A549 (cell line): ENCODE measurements around the gene FIZ1. TPM values are rescaled to one million over a fixed set of nuclear protein-coding genes. Genes with fewer than 3 reads are reported as not detected.

Experiments
- ATAC-seq, 2 experiments: fragments of 200-7000 bp in 1 of 2; fragments of >200 bp in 1 of 2; cut with Nextera tagmentation in 1 of 2; cut with Tn5 transposase in 1 of 2; 3 replicates each; pipeline versions ENCODE4 v1.8.0 to v1.9.1; 2018 to 2020; ENCODE audit warnings: mild to moderate bottlenecking in 1 of 2, moderate library complexity in 1 of 2
- CTCF ChIA-PET: fragments of 300-600 bp; sonication (Branson Sonifier 250); formaldehyde crosslinking; extraction: SDS; loops from one replicate; lab custom pipeline; 2021; ENCODE audit warnings: antibody characterized with exemption, inconsistent platforms; lab: Yijun Ruan, JAX
- POLR2A ChIA-PET: fragments of 350-600 bp; formaldehyde crosslinking; extraction: SDS; loops from one replicate; lab custom pipeline; 2021; ENCODE audit warnings: antibody characterized with exemption, inconsistent platforms; lab: Yijun Ruan, JAX
- DNase-seq, 2 experiments: peaks; one replicate each; pipeline versions ENCODE4 v3.0.0 to v3.0.0-alpha.2; 2011 to 2016; ENCODE audit warnings: low read depth in 1 of 2, low spot score in 1 of 2
- FAIRE-seq: peaks from 2 replicates; lab custom pipeline; 2011; peaks lifted over from hg19 to GRCh38; lab: Jason Lieb, UNC
- H3K27ac ChIP-seq, 2 experiments: fragments of >200 bp; sonication (Bioruptor Twin); formaldehyde crosslinking; 3 replicates each; pipeline ENCODE4 v1.5.1; 2016 to 2017
- H3K4me1 ChIP-seq: fragments of >200 bp; sonication (Bioruptor Twin); formaldehyde crosslinking; 3 replicates; pipeline ENCODE4 v1.6.1; 2016
- H3K4me2 ChIP-seq: fragments of >200 bp; sonication (Bioruptor Twin); formaldehyde crosslinking; 3 replicates; pipeline ENCODE4 v1.6.1; 2016
- H3K4me3 ChIP-seq: fragments of >200 bp; sonication (Bioruptor Twin); formaldehyde crosslinking; 3 replicates; pipeline ENCODE4 v1.5.1; 2016
- H3K9me3 ChIP-seq: fragments of >200 bp; sonication (Bioruptor Twin); formaldehyde crosslinking; 3 replicates; pipeline ENCODE4 v1.6.1; 2016
- CBX8 ChIP-seq: fragments of 200-600 bp; sonication (generic); IDR thresholded peaks from 2 replicates; pipeline ENCODE4 v1.6.1; 2016
- EP300 ChIP-seq, 2 experiments: fragments of >200 bp; sonication (Bioruptor Twin); formaldehyde crosslinking; IDR thresholded peaks; 2 replicates in 1 of 2; 3 replicates in 1 of 2; pipeline ENCODE4 v1.6.1; 2016 to 2017
- FOSL2 ChIP-seq, 2 experiments: fragments of 450-650 bp in 1 of 2; fragments of >200 bp in 1 of 2; sonication (Bioruptor Twin) in 1 of 2; formaldehyde crosslinking; IDR thresholded peaks; 2 replicates each; pipeline versions ENCODE4 v1.5.0 to v1.6.1; 2016 to 2020; ENCODE audit warnings: mild to moderate bottlenecking in 1 of 2, moderate library complexity in 1 of 2
- FOXS1 ChIP-seq: fragments of 250-450 bp; sonication (Bioruptor Pico); IDR thresholded peaks from 2 replicates; pipeline ENCODE4 v1.5.0; 2020; ENCODE audit warnings: mild to moderate bottlenecking, moderate library complexity
- GATA3 ChIP-seq: IDR thresholded peaks from 2 replicates; pipeline ENCODE4 v1.6.1; 2012; ENCODE audit warnings: borderline replicate concordance
- HDAC2 ChIP-seq: fragments of 200-600 bp; sonication (generic); IDR thresholded peaks from 2 replicates; pipeline ENCODE4 v1.6.1; 2016
- HOXA7 ChIP-seq: fragments of 250-450 bp; sonication (Bioruptor Pico); IDR thresholded peaks from 2 replicates; pipeline ENCODE4 v1.5.0; 2020; ENCODE audit warnings: mild to moderate bottlenecking, moderate library complexity
- JUN ChIP-seq, 2 experiments: fragments of >200 bp; sonication (Bioruptor Twin); formaldehyde crosslinking; IDR thresholded peaks; 2 replicates in 1 of 2; 3 replicates in 1 of 2; pipeline ENCODE4 v1.6.1; 2016 to 2017
- KDM1A ChIP-seq: fragments of 200-600 bp; sonication (generic); IDR thresholded peaks from 2 replicates; pipeline ENCODE4 v1.6.1; 2016; ENCODE audit warnings: low read depth, mild to moderate bottlenecking
- MAFK ChIP-seq: fragments of 450-650 bp; IDR thresholded peaks from 2 replicates; pipeline ENCODE4 v1.6.1; 2014; ENCODE audit not compliant: partially characterized antibody
- MAZ ChIP-seq: fragments of 150-350 bp; IDR thresholded peaks from 2 replicates; pipeline ENCODE4 v1.6.1; 2014; ENCODE audit warnings: antibody characterized with exemption, low read depth, low read length, borderline replicate concordance
- PHF8 ChIP-seq: fragments of 200-600 bp; sonication (generic); IDR thresholded peaks from 2 replicates; pipeline ENCODE4 v1.6.1; 2016; ENCODE audit warnings: low read depth, mild to moderate bottlenecking, antibody characterized with exemption, moderate library complexity, borderline replicate concordance
- POLR2A ChIP-seq: IDR thresholded peaks from 2 replicates; pipeline ENCODE4 v1.6.1; 2012; ENCODE audit warnings: mild to moderate bottlenecking, low read length
- RFX5 ChIP-seq: fragments of 450-650 bp; IDR thresholded peaks from 2 replicates; pipeline ENCODE4 v1.7.1; 2014; ENCODE audit warnings: antibody characterized with exemption, mild to moderate bottlenecking, moderate library complexity
- RNF2 ChIP-seq: fragments of 200-600 bp; sonication (generic); IDR thresholded peaks from 2 replicates; pipeline ENCODE4 v1.6.1; 2016; ENCODE audit warnings: low read depth, mild to moderate bottlenecking, antibody characterized with exemption, moderate library complexity, borderline replicate concordance
- SMC3 ChIP-seq: fragments of >200 bp; sonication (Bioruptor Twin); formaldehyde crosslinking; IDR thresholded peaks from 3 replicates; pipeline ENCODE4 v1.6.1; 2018; ENCODE audit warnings: inconsistent platforms
- TFCP2L1 ChIP-seq: fragments of 250-450 bp; sonication (Bioruptor Pico); IDR thresholded peaks from 2 replicates; pipeline ENCODE4 v1.5.0; 2021; ENCODE audit warnings: mild to moderate bottlenecking
- TP53 ChIP-seq: fragments of 250-450 bp; sonication (Bioruptor Pico); IDR thresholded peaks from 2 replicates; pipeline ENCODE4 v1.5.0; 2021; ENCODE audit warnings: mild to moderate bottlenecking, moderate library complexity
- ZC3H11A ChIP-seq: fragments of 450-650 bp; IDR thresholded peaks from 2 replicates; pipeline ENCODE4 v1.6.1; 2014; ENCODE audit warnings: antibody characterized with exemption, mild to moderate bottlenecking
- ZFP36 ChIP-seq: fragments of 450-650 bp; IDR thresholded peaks from 2 replicates; pipeline ENCODE4 v1.6.1; 2014; ENCODE audit warnings: borderline replicate concordance; ENCODE audit not compliant: partially characterized antibody
- ZNF302 ChIP-seq: fragments of 250-450 bp; sonication (Bioruptor Pico); IDR thresholded peaks from 2 replicates; pipeline ENCODE4 v1.9.0; 2021; ENCODE audit warnings: inconsistent platforms, mild to moderate bottlenecking, moderate library complexity
- ZSCAN20 ChIP-seq: fragments of 250-450 bp; sonication (Bioruptor Pico); IDR thresholded peaks from 2 replicates; pipeline ENCODE4 v1.8.0; 2022; ENCODE audit warnings: mild to moderate bottlenecking, moderate library complexity
- WGBS: methylation state at CpG from one replicate; pipeline ENCODE4 v1.1.6; 2017; ENCODE audit errors: missing lambda C conversion rate; 5-methylcytosine and 5-hydroxymethylcytosine counted together
- polyA plus RNA-seq, 4 experiments: library from polyadenylated mRNA; depleted of rRNA in 3 of 4; stranded (reverse); fragments of >200 nt; fragmentation: RNase III in 1 of 4; extraction: RNeasy Plus Mini Kit Qiagen cat#74134 plus additional on column Dnase treatment in 1 of 4; gene quantifications; 2 replicates in 3 of 4; 3 replicates in 1 of 4; pipeline ENCODE4 v1.2.3, GENCODE V29; 2011 to 2017
- TF ChIP-seq, protein P1 (sequence below): fragments of >200 bp; sonication (Bioruptor Twin); formaldehyde crosslinking; IDR thresholded peaks from 3 replicates; pipeline ENCODE4 v1.5.1; 2016
- TF ChIP-seq, protein P2 (sequence below): IDR thresholded peaks from 2 replicates; pipeline ENCODE4 v1.6.1; 2012; ENCODE audit warnings: low read depth, borderline replicate concordance
- TF ChIP-seq, protein P3 (sequence below): IDR thresholded peaks from 2 replicates; pipeline ENCODE4 v1.6.1; 2012
- TF ChIP-seq, protein P4 (sequence below): fragments of 150-350 bp; IDR thresholded peaks from 2 replicates; pipeline ENCODE4 v1.6.1; 2014; ENCODE audit warnings: low read depth, mild to moderate bottlenecking, low read length

FIZ1 gene
- polyA plus RNA-seq, 2 of the 4 experiments (the other 2 are of a cell fraction) = 10.3 to 16.9 TPM

DNA sequence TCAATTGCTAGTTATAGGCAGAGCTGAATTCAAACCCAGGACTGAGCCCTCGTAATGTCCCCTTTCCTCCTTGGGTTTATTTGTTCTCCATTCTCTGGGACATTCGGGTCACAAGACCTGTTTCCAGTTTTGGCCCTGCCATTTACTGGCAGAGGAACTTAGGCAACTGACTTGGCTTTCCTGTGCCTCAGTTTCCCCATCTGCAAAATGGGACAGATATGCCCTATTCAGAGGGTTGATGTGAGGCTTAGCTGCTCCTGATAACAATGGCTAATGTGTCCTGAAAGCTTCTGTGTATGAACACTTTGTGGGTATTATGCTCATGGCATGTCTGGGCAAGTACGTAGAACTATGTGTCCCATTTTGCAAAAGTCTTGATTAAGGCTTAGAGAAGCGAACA, 1.8 kb upstream of the FIZ1 start:
- FAIRE-seq = no peak
- ATAC-seq = no peak
- H3K9me3 ChIP-seq = no peaks in the 10 kb centered on the region
- H3K4me1 ChIP-seq = peaks cover 20% of the 10 kb centered on the region
- ChIA-PET POLR2A (interaction anchor here (1.5 to 2.7 kb wide), 2 partner anchors 53 to 97 kb away, joined by 7 to 44 read pairs; no protein-coding TSS in a partner anchor), CTCF (interaction anchor here (1.1 to 16.7 kb wide), 4 partner anchors 17 to 134 kb away, joined by 3 to 348 read pairs (median 6); no protein-coding TSS in a partner anchor)
- 84% methylated on average over 4 of the region's 4 CpGs for WGBS
- H3K27ac ChIP-seq = peak overlapping the region; percentile 95 to 96
- H3K4me2 ChIP-seq = peak overlapping the region; percentile 81
- no peak for DNase-seq
- H3K4me3 ChIP-seq = peak overlapping the region; percentile 69
- TF ChIP-seq ZNF302 (CRISPR knock-in tag) = no peak
- no peak for TF ChIP-seq FOSL2 (IDR thresholded peaks at IDR 0.05)
- TF ChIP-seq FOSL2 (CRISPR knock-in tag; IDR thresholded peaks at IDR 0.05) = no peak
- peak; percentile 76; the same call in 1 of the 2 replicates for TF ChIP-seq KDM1A
- TF ChIP-seq, protein P1, sequence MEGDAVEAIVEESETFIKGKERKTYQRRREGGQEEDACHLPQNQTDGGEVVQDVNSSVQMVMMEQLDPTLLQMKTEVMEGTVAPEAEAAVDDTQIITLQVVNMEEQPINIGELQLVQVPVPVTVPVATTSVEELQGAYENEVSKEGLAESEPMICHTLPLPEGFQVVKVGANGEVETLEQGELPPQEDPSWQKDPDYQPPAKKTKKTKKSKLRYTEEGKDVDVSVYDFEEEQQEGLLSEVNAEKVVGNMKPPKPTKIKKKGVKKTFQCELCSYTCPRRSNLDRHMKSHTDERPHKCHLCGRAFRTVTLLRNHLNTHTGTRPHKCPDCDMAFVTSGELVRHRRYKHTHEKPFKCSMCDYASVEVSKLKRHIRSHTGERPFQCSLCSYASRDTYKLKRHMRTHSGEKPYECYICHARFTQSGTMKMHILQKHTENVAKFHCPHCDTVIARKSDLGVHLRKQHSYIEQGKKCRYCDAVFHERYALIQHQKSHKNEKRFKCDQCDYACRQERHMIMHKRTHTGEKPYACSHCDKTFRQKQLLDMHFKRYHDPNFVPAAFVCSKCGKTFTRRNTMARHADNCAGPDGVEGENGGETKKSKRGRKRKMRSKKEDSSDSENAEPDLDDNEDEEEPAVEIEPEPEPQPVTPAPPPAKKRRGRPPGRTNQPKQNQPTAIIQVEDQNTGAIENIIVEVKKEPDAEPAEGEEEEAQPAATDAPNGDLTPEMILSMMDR = no peak
- TF ChIP-seq ZC3H11A = no peak
- TF ChIP-seq HOXA7 (CRISPR knock-in tag) = no peak
- TF ChIP-seq HDAC2 = 0 out of 2 replicates have a peak, but pooled peaks have one; percentile 69
- no peak for TF ChIP-seq JUN (IDR thresholded peaks at IDR 0.05)
- no peak for TF ChIP-seq SMC3

DNA sequence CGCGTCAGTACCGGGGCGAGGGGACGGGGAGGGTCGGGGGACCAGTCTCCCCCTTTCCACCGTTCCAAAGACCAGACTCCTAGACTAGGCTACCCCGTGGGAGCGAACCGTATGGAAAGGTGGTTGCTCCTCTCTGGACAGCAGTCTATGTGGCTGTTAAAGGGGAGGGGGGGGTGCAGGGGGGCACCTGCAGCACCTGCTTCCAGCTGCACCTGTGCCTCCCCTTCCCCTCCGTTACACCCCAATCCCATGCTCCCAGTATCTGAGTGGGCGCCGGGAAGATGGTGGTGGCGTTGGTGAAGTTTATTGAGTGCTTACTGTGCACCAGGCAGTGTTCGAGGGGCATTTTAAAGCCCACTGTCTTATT, 1.3 kb upstream of the FIZ1 start:
- no peak for FAIRE-seq
- TF ChIP-seq POLR2A (peak; percentile 20; the same call in 1 of the 2 replicates), CBX8 (no peak), PHF8 (no peak; the same call in 1 of the 2 replicates), FOXS1 (no peak), GATA3 (no peak), TFCP2L1 (no peak)
- TF ChIP-seq, protein P2, sequence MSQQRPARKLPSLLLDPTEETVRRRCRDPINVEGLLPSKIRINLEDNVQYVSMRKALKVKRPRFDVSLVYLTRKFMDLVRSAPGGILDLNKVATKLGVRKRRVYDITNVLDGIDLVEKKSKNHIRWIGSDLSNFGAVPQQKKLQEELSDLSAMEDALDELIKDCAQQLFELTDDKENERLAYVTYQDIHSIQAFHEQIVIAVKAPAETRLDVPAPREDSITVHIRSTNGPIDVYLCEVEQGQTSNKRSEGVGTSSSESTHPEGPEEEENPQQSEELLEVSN = no peak
- TF ChIP-seq, all 56 proteins: peak for 1
- POLR2A ChIA-PET = interaction anchor here (0.6 to 2.7 kb wide), 7 partner anchors 13 to 537 kb away, joined by 3 to 44 read pairs (median 13); partner anchors contain the start of gene ZNF628
- Histone ChIP-seq H3K4me3 (peak overlapping the region; percentile 69), H3K4me2 (peak overlapping the region; percentile 81), H3K4me1 (peaks cover 20% of the 10 kb centered on the region), H3K9me3 (no peaks in the 10 kb centered on the region), H3K27ac (peak overlapping the region; percentile 95 to 96)
- 19% methylated on average over 5 of the region's 15 CpGs for WGBS
- CTCF ChIA-PET = interaction anchor here (1.5 to 16.7 kb wide), 3 partner anchors 17 to 90 kb away, joined by 3 to 348 read pairs (median 8); no protein-coding TSS in a partner anchor
- ATAC-seq (no peak; a peak in 1 of 6 replicates), DNase-seq (peak in 1 of 2 experiments; percentile 57)

DNA sequence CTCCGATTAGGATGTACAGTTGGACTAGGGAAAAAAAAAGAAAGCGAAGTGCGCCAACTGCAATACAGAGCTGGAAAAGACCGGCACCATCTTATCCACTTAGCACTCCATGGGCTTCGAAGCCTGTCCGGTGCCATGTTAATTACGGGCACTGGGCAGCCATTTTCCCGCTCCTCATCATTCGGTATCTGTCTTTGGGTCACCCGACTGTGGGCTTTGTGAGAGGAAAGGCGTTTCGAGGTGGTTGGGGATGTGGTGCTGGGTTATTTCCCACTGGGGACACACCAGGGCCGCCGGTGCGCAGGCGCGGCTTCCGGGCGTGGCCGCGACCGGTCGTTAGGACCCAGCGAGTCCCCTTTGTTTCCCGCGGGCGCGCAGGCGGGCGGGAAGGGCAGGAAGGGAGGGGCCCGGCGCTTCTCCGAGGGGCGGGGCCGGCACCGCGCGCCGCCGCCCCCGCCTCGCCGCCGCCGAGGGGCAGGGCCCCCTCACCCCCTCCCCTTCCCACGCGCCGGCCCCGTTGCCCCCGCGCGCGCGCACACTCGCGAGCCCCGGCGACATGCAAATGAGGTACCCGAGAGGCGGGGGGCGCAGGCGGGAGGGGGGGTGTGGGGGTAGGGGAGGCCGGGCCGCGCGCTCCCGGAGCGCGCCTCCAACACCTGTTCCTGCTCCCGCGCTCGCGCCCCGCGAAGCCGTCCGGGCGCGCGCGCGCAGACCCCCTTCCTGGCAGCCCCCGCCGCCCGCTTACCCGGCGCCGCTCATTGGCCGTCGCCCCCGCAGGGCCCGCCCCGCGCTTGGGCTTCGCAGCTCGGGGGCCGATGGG, 735 bp upstream of the FIZ1 start, which contains the start of gene ZNF524:
Gene ZNF524 (plus strand): TSS at position 447 of the 820 bp plus-strand sequence. CDS start 1,825 bp downstream, outside the sequence.
- WGBS = 1% methylated on average over 45 of the region's 97 CpGs
- DNase-seq = peak; percentile 87 to 94
- Histone ChIP-seq H3K4me2 (peak within 1 kb of the TSS; percentile 81), H3K4me1 (peaks cover 20% of the 10 kb centered on the region), H3K4me3 (peak within 1 kb of the TSS; percentile 69), H3K9me3 (no peaks in the 10 kb centered on the region), H3K27ac (peak within 1 kb of the TSS; percentile 95 to 96)
- CTCF ChIA-PET = interaction anchor here (0.6 to 16.7 kb wide), 11 partner anchors 15 to 467 kb away, joined by 3 to 348 read pairs (median 3); no protein-coding TSS in a partner anchor
- FAIRE-seq = no peak
- POLR2A ChIA-PET = interaction anchor here (0.6 to 2.7 kb wide), 25 partner anchors 12 to 537 kb away, joined by 3 to 44 read pairs (median 7); partner anchors contain the start of genes HSPBP1, ISOC2, U2AF2 and UBE2S
- ATAC-seq = peak; percentile 70 to 78
- TF ChIP-seq, protein P1 = no peak
- TF ChIP-seq ZFP36 = no peak
- no peak for TF ChIP-seq RNF2
- no peak for TF ChIP-seq EP300 (IDR thresholded peaks at IDR 0.05)
- TF ChIP-seq RFX5 = peak; percentile 69; the same call in 1 of the 2 replicates
- TF ChIP-seq, protein P3, sequence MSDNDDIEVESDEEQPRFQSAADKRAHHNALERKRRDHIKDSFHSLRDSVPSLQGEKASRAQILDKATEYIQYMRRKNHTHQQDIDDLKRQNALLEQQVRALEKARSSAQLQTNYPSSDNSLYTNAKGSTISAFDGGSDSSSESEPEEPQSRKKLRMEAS = peak; percentile 72
- peak; percentile 26; the same call in 1 of the 2 replicates for TF ChIP-seq GATA3
- peak; percentile 83; the same call in 1 of the 2 replicates for TF ChIP-seq TP53 (CRISPR knock-in tag)
- TF ChIP-seq, protein P4, sequence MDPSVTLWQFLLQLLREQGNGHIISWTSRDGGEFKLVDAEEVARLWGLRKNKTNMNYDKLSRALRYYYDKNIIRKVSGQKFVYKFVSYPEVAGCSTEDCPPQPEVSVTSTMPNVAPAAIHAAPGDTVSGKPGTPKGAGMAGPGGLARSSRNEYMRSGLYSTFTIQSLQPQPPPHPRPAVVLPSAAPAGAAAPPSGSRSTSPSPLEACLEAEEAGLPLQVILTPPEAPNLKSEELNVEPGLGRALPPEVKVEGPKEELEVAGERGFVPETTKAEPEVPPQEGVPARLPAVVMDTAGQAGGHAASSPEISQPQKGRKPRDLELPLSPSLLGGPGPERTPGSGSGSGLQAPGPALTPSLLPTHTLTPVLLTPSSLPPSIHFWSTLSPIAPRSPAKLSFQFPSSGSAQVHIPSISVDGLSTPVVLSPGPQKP = 0 out of 2 replicates have a peak, but pooled peaks have one; percentile 13
- TF ChIP-seq MAZ = 0 out of 2 replicates have a peak, but pooled peaks have one; percentile 34
- TF ChIP-seq ZSCAN20 = no peak
- peak; percentile 33 for TF ChIP-seq POLR2A
- TF ChIP-seq MAFK = no peak
